HepG2 (cell line): Measurements from ENCODE around the gene MLX. TPM values are rescaled to one million over a fixed set of nuclear protein-coding genes. Genes with fewer than 3 reads are reported as not detected.

ENCODE experiments used
- CREB3 ChIP-seq: sonication (generic); formaldehyde crosslinking; IDR thresholded peaks from 2 replicates; pipeline ENCODE4 v1.5.0; 2020; ENCODE audit warnings: missing genetic modification reagents
- DNMT3B ChIP-seq: conservative IDR thresholded peaks from 2 replicates; pipeline ENCODE4 v1.6.1; 2016; ENCODE audit warnings: missing biosample characterization, control low read depth
- ELF4 ChIP-seq: sonication (generic); formaldehyde crosslinking; IDR thresholded peaks from 2 replicates; pipeline ENCODE4 v1.5.0; 2020; ENCODE audit warnings: missing genetic modification reagents, mild to moderate bottlenecking, moderate library complexity, borderline replicate concordance
- FOSL1 ChIP-seq: sonication (generic); formaldehyde crosslinking; IDR thresholded peaks from 2 replicates; pipeline ENCODE4 v1.9.0; 2021; ENCODE audit warnings: missing genetic modification reagents, borderline replicate concordance
- FOXA1 ChIP-seq, 2 experiments: fragments of 450-650 bp in 1 of 2; sonication (generic) in 1 of 2; formaldehyde crosslinking in 1 of 2; IDR thresholded peaks; 2 replicates each; pipeline versions ENCODE4 v1.4.0 to v1.6.1; 2016 to 2020; ENCODE audit warnings: missing genetic modification reagents in 1 of 2
- GLI4 ChIP-seq: sonication (generic); formaldehyde crosslinking; IDR thresholded peaks from 2 replicates; pipeline ENCODE4 v1.5.1; 2020; ENCODE audit warnings: missing genetic modification reagents, mild to moderate bottlenecking, moderate library complexity, borderline replicate concordance
- GRHL1 ChIP-seq: sonication (generic); formaldehyde crosslinking; conservative IDR thresholded peaks from 2 replicates; pipeline ENCODE4 v1.8.0; 2022; ENCODE audit warnings: missing genetic modification reagents
- JARID2 ChIP-seq: sonication (generic); formaldehyde crosslinking; IDR thresholded peaks from 2 replicates; pipeline ENCODE4 v1.8.1; 2023; ENCODE audit warnings: missing genetic modification reagents, inconsistent platforms; ENCODE audit not compliant: insufficient replicate concordance
- JDP2 ChIP-seq: sonication (generic); formaldehyde crosslinking; IDR thresholded peaks from 2 replicates; pipeline ENCODE4 v1.8.1; 2022; ENCODE audit warnings: missing genetic modification reagents, borderline replicate concordance
- KLF16 ChIP-seq, 2 experiments: sonication (generic) in 1 of 2; formaldehyde crosslinking in 1 of 2; IDR thresholded peaks; 2 replicates each; pipeline versions ENCODE4 v1.6.1 to v1.8.0; 2016 to 2023; ENCODE audit warnings: missing genetic modification reagents in 2 of 2, missing compliant biosample characterization in 1 of 2
- LBX2 ChIP-seq: sonication (generic); formaldehyde crosslinking; IDR thresholded peaks from 2 replicates; pipeline ENCODE4 v1.5.0; 2020; ENCODE audit warnings: missing genetic modification reagents, mild to moderate bottlenecking, borderline replicate concordance
- LCORL ChIP-seq, 2 experiments: fragments of 450-650 bp in 1 of 2; sonication (generic) in 1 of 2; formaldehyde crosslinking in 1 of 2; IDR thresholded peaks; 2 replicates each; pipeline versions ENCODE4 v1.5.0 to v1.6.1; 2017 to 2020; ENCODE audit warnings: antibody characterized with exemption in 1 of 2, missing genetic modification reagents in 1 of 2
- MEF2D ChIP-seq: sonication (generic); formaldehyde crosslinking; IDR thresholded peaks from 2 replicates; pipeline ENCODE4 v1.5.1; 2020; ENCODE audit warnings: mild to moderate bottlenecking, missing genetic modification reagents
- NR2F2 ChIP-seq: IDR thresholded peaks from 2 replicates; pipeline ENCODE4 v1.6.1; 2012; ENCODE audit warnings: low read depth, inconsistent platforms, borderline replicate concordance
- PRDM10 ChIP-seq: sonication (generic); formaldehyde crosslinking; IDR thresholded peaks from 2 replicates; pipeline ENCODE4 v1.4.0; 2020; ENCODE audit warnings: low read depth, missing genetic modification reagents
- TRIM24 ChIP-seq: sonication (generic); formaldehyde crosslinking; IDR thresholded peaks from 2 replicates; pipeline ENCODE4 v1.8.0; 2022; ENCODE audit warnings: mild to moderate bottlenecking, missing genetic modification reagents
- ZFY ChIP-seq: sonication (generic); formaldehyde crosslinking; IDR thresholded peaks from 2 replicates; pipeline ENCODE4 v1.4.0; 2020; ENCODE audit warnings: missing genetic modification reagents
- ZNF253 ChIP-seq: sonication (generic); formaldehyde crosslinking; IDR thresholded peaks from 2 replicates; pipeline ENCODE4 v1.8.0; 2022; ENCODE audit warnings: mild to moderate bottlenecking, missing genetic modification reagents, borderline replicate concordance
- ZNF558 ChIP-seq: sonication (generic); formaldehyde crosslinking; IDR thresholded peaks from 2 replicates; pipeline ENCODE4 v1.9.0; 2022; ENCODE audit warnings: mild to moderate bottlenecking, missing genetic modification reagents, borderline replicate concordance
- ZNF737 ChIP-seq: sonication (generic); formaldehyde crosslinking; IDR thresholded peaks from 2 replicates; pipeline ENCODE4 v1.5.0; 2020; ENCODE audit warnings: missing genetic modification reagents, mild to moderate bottlenecking, borderline replicate concordance
- ZSCAN12 ChIP-seq: sonication (generic); formaldehyde crosslinking; IDR thresholded peaks from 2 replicates; pipeline ENCODE4 v1.9.0; 2021; ENCODE audit warnings: mild to moderate bottlenecking, missing genetic modification reagents
- polyA plus RNA-seq, 8 experiments: library from polyadenylated mRNA; depleted of rRNA in 3 of 8; stranded (reverse) in 7 of 8; unstranded in 1 of 8; fragments of >200 nt; fragmentation: Illumina TruSeq in 4 of 8; extraction: Trizol in 4 of 8; gene quantifications; 2 replicates each; pipeline versions ENCODE4 v1.2.1 to v1.2.3, GENCODE V29; 2011 to 2016; ENCODE audit warnings: low read depth in 4 of 8, missing spikeins in 1 of 8, mixed read lengths in 1 of 8; ENCODE audit not compliant: insufficient read depth in 1 of 8
- total RNA-seq, 5 experiments: library from RNA; depleted of rRNA; stranded (reverse); fragments of >200 nt; fragmentation: Illumina TruSeq; extraction: Trizol; gene quantifications; 2 replicates each; pipeline ENCODE4 v1.2.3, GENCODE V29; 2016; ENCODE audit warnings: low read depth in 1 of 5

MLX gene
- total and polyA plus RNA-seq, 2 of the 13 experiments (the other 11 are each of a cell fraction or from before 2014, with no cell fraction given), result 38.9 to 74.4 TPM

DNA sequence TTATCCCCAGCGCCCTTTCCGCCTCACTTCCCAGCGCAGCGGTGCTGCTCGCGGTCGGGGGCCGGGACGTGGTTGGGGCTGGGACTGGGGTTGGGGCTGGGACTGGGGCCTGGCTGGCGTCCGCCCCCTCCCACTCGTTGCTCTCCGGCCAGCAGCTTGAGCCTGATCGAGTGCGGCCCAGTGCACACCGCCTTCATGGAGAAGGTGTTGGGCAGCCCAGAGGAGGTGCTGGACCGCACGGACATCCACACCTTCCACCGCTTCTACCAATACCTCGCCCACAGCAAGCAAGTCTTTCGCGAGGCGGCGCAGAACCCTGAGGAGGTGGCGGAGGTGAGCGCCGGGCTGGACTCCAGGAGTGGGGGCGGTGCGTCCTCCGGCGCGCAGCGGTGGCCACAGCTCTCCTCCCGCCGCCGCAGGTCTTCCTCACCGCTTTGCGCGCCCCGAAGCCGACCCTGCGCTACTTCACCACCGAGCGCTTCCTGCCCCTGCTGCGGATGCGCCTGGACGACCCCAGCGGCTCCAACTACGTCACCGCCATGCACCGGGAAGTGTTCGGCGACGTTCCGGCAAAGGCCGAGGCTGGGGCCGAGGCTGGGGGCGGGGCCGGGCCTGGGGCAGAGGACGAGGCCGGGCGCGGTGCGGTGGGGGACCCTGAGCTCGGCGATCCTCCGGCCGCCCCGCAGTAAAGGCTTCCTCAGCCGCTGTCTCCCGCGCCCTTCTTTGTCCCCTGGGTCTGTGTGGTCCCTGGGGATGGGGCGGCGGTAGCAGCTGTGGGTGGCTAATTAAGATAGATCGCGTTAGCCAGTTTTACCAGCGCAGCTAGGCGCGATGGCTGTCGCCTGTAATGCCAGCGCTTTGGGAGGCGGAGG lies 12.4 kb upstream of the MLX start (continued):
- TF ChIP-seq ZNF558 (CRISPR knock-in tag) (peak; percentile 89; the same call in 1 of the 2 replicates), KLF16 (CRISPR knock-in tag; IDR thresholded peaks at IDR 0.05) (peak in 1 of 2 experiments; percentile 87; a peak in 1 of 4 replicates), LCORL (IDR thresholded peaks at IDR 0.05) (no peak), LCORL (CRISPR knock-in tag; IDR thresholded peaks at IDR 0.05) (peak; percentile 88), JARID2 (no peak), ZFY (CRISPR knock-in tag) (peak; percentile 99), NR2F2 (no peak), FOXA1 (IDR thresholded peaks at IDR 0.05) (no peak), FOXA1 (CRISPR knock-in tag; IDR thresholded peaks at IDR 0.05) (no peak), LBX2 (CRISPR knock-in tag) (peak; percentile 51; the same call in 1 of the 2 replicates), ZNF253 (CRISPR knock-in tag) (peak; percentile 82; the same call in 1 of the 2 replicates), GRHL1 (CRISPR knock-in tag) (no peak), MEF2D (CRISPR knock-in tag) (0 out of 2 replicates have a peak, but pooled peaks have one; percentile 70), DNMT3B (CRISPR knock-in tag) (0 out of 2 replicates have a peak, but pooled peaks have one; percentile 71), JDP2 (CRISPR knock-in tag) (peak; percentile 64; the same call in 1 of the 2 replicates), FOSL1 (CRISPR knock-in tag) (peak; percentile 12; the same call in 1 of the 2 replicates), ZNF737 (CRISPR knock-in tag) (no peak), CREB3 (CRISPR knock-in tag) (no peak), TRIM24 (CRISPR knock-in tag) (no peak), PRDM10 (CRISPR knock-in tag) (0 out of 2 replicates have a peak, but pooled peaks have one; percentile 40), GLI4 (CRISPR knock-in tag) (peak; percentile 88; the same call in 1 of the 2 replicates), ZSCAN12 (CRISPR knock-in tag) (0 out of 2 replicates have a peak, but pooled peaks have one; percentile 63), ELF4 (CRISPR knock-in tag) (no peak)
